Hepatocyte (in vitro differentiated cells): ENCODE measurements around the gene IFNL1. TPM values are rescaled to one million over a fixed set of nuclear protein-coding genes. Genes with fewer than 3 reads are reported as not detected.

Source experiments
- DNase-seq: peaks from one replicate; pipeline ENCODE4 v3.0.0-alpha.2; 2016; ENCODE audit warnings: low spot score
- H2AFZ ChIP-seq: fragments of 200-600 bp; sonication (generic); 2 replicates; pipeline ENCODE4 v1.6.0; 2016; ENCODE audit warnings: antibody characterized with exemption, mild to moderate bottlenecking
- H3K27ac ChIP-seq: fragments of 200-600 bp; sonication (generic); 2 replicates; pipeline ENCODE4 v1.5.1; 2016; ENCODE audit warnings: mild to moderate bottlenecking
- H3K27me3 ChIP-seq: fragments of 200-600 bp; sonication (generic); 2 replicates; pipeline ENCODE4 v1.6.1; 2016
- H3K36me3 ChIP-seq: fragments of 200-600 bp; sonication (generic); replicated peaks from 2 replicates; pipeline ENCODE4 v1.5.1; 2016; ENCODE audit warnings: low read depth; ENCODE audit not compliant: insufficient read depth
- H3K4me1 ChIP-seq: fragments of 200-600 bp; sonication (generic); 2 replicates; pipeline ENCODE4 v1.5.1; 2016; ENCODE audit warnings: mild to moderate bottlenecking, moderate library complexity; ENCODE audit not compliant: insufficient read depth
- H3K4me2 ChIP-seq: fragments of 200-600 bp; sonication (generic); 2 replicates; pipeline ENCODE4 v1.6.0; 2016
- H3K4me3 ChIP-seq: fragments of 200-600 bp; sonication (generic); 2 replicates; pipeline ENCODE4 v1.5.1; 2016; ENCODE audit warnings: mild to moderate bottlenecking
- H3K79me2 ChIP-seq: fragments of 200-600 bp; sonication (generic); 2 replicates; pipeline ENCODE4 v1.6.0; 2017; ENCODE audit warnings: mild to moderate bottlenecking
- H3K9me2 ChIP-seq: fragments of 200-600 bp; sonication (generic); replicated peaks from 2 replicates; pipeline ENCODE4 v1.6.0; 2017; ENCODE audit warnings: mild to moderate bottlenecking; ENCODE audit not compliant: insufficient read depth
- H3K9me3 ChIP-seq: fragments of 200-600 bp; sonication (generic); 2 replicates; pipeline ENCODE4 v1.5.1; 2016; ENCODE audit warnings: low read depth, mild to moderate bottlenecking
- H4K20me1 ChIP-seq: fragments of 200-600 bp; sonication (generic); 2 replicates; pipeline ENCODE4 v1.6.0; 2016; ENCODE audit warnings: mild to moderate bottlenecking; ENCODE audit not compliant: insufficient read depth, poor library complexity, severe bottlenecking
- CTCF ChIP-seq: fragments of 200-600 bp; sonication (generic); IDR thresholded peaks from 2 replicates; pipeline ENCODE4 v1.5.1; 2016; ENCODE audit warnings: antibody characterized with exemption, mild to moderate bottlenecking; ENCODE audit not compliant: poor library complexity
- EZH2 ChIP-seq: fragments of 200-600 bp; sonication (generic); IDR thresholded peaks from 2 replicates; pipeline ENCODE4 v1.6.1; 2016; ENCODE audit warnings: antibody characterized with exemption, mild to moderate bottlenecking, borderline replicate concordance
- EZH2phosphoT487 ChIP-seq: fragments of 200-600 bp; sonication (generic); IDR thresholded peaks from one replicate; pipeline ENCODE4 v1.6.1; 2018; ENCODE audit warnings: antibody characterized with exemption, mild to moderate bottlenecking, low read depth, moderate library complexity; ENCODE audit not compliant: unreplicated experiment, severe bottlenecking
- WGBS: methylation state at CpG from one replicate; pipeline ENCODE4 v1.1.6; 2016; ENCODE audit warnings: low lambda C conversion rate; ENCODE audit errors: missing lambda C conversion rate; 5-methylcytosine and 5-hydroxymethylcytosine counted together
- polyA plus RNA-seq: library from polyadenylated mRNA; unstranded; fragments of >200 nt; fragmentation: Nextera tagmentation; extraction: Ambion mirVana; gene quantifications from 2 replicates; pipeline ENCODE4 v1.2.1, GENCODE V29; 2016
- total RNA-seq: library from RNA; depleted of rRNA; stranded (reverse); fragments of >200 nt; gene quantifications from 2 replicates; pipeline ENCODE4 v1.2.3, GENCODE V29; 2014

The IFNL1 gene
- total and polyA plus RNA-seq, 2 experiments from 2014 or later = not detected

DNA sequence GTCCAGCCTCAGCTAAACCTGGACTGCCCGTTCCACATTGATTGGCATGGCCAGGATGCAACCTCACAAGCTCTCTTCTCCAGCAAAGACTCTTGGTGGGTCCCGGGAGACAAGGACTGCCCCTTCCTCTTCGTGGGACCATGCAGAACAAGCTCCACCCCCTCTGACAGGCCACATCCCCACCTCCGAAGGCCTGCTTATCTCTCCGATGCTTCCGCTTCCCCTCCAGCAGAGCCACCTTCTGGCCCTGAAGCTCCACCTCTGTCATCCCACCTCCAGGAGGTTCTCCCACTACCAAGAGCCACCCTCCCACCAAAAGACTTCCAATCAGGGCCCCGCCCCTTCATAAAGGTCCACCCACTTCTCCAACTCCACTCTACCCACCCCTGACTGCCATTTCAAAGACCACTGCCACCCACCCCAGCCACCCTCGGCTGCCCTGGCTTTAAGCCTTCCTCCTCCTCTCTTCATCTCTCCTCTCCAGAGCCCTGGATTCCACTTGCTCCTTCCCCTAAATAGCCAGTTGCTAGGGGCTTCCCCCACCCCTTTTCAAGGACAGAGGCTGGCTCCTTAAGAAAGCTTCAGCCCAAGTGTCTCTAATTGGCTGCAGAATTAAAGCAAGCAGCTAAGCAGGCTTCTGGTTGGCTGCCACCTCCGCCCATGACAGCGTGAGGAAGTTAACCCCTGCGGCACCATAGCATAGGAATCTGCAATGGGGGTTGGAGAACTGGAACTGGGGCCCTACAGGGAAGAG is 14.5 kb downstream of the IFNL1 start:
- H3K36me3 ChIP-seq = no peaks in the 10 kb centered on the region
- H3K9me2 ChIP-seq = no peaks in the 10 kb centered on the region
- no peak overlapping the region for H2AFZ ChIP-seq
- H3K9me3 ChIP-seq = no peaks in the 10 kb centered on the region
- H3K27me3 ChIP-seq = peaks cover 13% of the 10 kb centered on the region
- WGBS = 80% methylated on average over 9 of the region's 11 CpGs
- no peak for DNase-seq
- no peak overlapping the region for H3K4me3 ChIP-seq
- H3K27ac ChIP-seq = no peak overlapping the region
- TF ChIP-seq EZH2 (no peak), CTCF (no peak), EZH2phosphoT487 (no peak)
- no peaks in the 10 kb centered on the region for H4K20me1 ChIP-seq
- no peaks in the 10 kb centered on the region for H3K79me2 ChIP-seq
- peaks cover 21% of the 10 kb centered on the region for H3K4me1 ChIP-seq
- no peak overlapping the region for H3K4me2 ChIP-seq

DNA sequence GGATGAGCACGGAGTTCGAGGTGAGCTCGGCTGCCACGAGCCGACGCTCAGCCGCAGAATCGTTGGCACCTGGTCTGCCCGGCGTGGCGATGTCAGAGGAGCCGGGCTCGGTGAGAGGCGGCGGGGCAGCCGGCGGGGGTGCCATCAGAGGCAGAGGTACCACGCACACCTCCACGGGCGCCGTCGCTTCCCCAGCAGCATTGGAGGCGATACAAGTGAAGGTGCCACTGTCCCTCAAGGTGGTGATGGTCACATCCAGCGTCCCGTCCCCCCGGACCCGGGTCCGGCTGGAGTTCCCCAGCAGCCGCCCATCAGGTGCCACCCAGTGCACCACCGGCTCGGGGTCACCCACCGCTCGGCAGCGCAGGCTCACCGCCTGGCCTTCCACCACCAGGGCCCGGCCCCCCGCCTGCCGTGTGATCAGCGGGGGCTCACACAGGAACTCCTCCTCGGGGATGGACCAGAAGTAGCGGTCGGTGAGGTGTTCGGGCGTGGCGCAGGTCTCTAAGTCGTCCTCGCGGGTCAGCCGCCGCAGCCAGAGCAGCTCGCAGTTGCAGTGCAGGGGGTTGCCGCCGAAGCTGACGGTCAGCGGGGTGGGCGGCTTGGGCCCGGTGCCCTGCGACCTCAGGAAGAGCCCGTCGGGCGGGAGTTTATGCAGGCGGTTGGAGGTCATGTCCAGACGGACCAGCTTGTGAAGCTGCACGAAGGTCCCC is 18.0 kb downstream of the IFNL1 start:
- no peak overlapping the region for H3K4me3 ChIP-seq
- H3K79me2 ChIP-seq = no peaks in the 10 kb centered on the region
- DNase-seq = no peak
- H3K4me2 ChIP-seq = no peak overlapping the region
- WGBS = 97% methylated on average over 61 of the region's 64 CpGs
- no peaks in the 10 kb centered on the region for H3K9me3 ChIP-seq
- TF ChIP-seq CTCF = no peak
- no peak for TF ChIP-seq EZH2
- no peak for TF ChIP-seq EZH2phosphoT487
- H3K4me1 ChIP-seq = no peaks in the 10 kb centered on the region
- no peaks in the 10 kb centered on the region for H3K36me3 ChIP-seq
- no peaks in the 10 kb centered on the region for H3K27me3 ChIP-seq
- no peaks in the 10 kb centered on the region for H4K20me1 ChIP-seq
- H3K9me2 ChIP-seq = no peaks in the 10 kb centered on the region
- H3K27ac ChIP-seq = no peak overlapping the region
- H2AFZ ChIP-seq = no peak overlapping the region

- H3K9me3 ChIP-seq = no peaks in the 10 kb centered on the region
- TF ChIP-seq EZH2phosphoT487 (no peak), EZH2 (no peak), CTCF (no peak)
- WGBS = 97% methylated on average over 1 of the region's 1 CpG
- no peaks in the 10 kb centered on the region for H3K79me2 ChIP-seq
- H3K27ac ChIP-seq = no peak overlapping the region
- DNase-seq = no peak
- H2AFZ ChIP-seq = no peak overlapping the region
- no peaks in the 10 kb centered on the region for H3K9me2 ChIP-seq
- H3K4me2 ChIP-seq = no peak overlapping the region
- H3K27me3 ChIP-seq = no peaks in the 10 kb centered on the region
- H4K20me1 ChIP-seq = no peaks in the 10 kb centered on the region
- H3K36me3 ChIP-seq = no peaks in the 10 kb centered on the region
- H3K4me1 ChIP-seq = peaks cover 4% of the 10 kb centered on the region
- no peak overlapping the region for H3K4me3 ChIP-seq
These were observed 19.7 kb downstream of the IFNL1 start for GRCh38 chr19:39315933-39316332.
